GM12878 (cell line): Measurements from ENCODE around the gene CCR7. TPM values are rescaled to one million over a fixed set of nuclear protein-coding genes. Genes with fewer than 3 reads are reported as not detected.

Experiments used
- ATF7 ChIP-seq: fragments of 450-650 bp; IDR thresholded peaks from 2 replicates; pipeline ENCODE4 v1.6.1; 2016; ENCODE audit warnings: low read depth, mild to moderate bottlenecking
- CHD2 ChIP-seq: IDR thresholded peaks from 2 replicates; pipeline ENCODE4 v1.6.1; 2011; ENCODE audit warnings: low read depth, low read length, improper control_type of control experiment, borderline replicate concordance
- CREM ChIP-seq: IDR thresholded peaks from 2 replicates; pipeline ENCODE4 v1.6.1; 2014; ENCODE audit warnings: antibody characterized with exemption, low read depth
- EED ChIP-seq: sonication (generic); IDR thresholded peaks from 2 replicates; pipeline ENCODE4 v1.6.1; 2016; ENCODE audit warnings: antibody characterized with exemption, low read depth
- EP300 ChIP-seq, 2 experiments: fragments of 150-350 bp in 1 of 2; IDR thresholded peaks; 2 replicates each; pipeline ENCODE4 v1.6.1; 2011 to 2012; ENCODE audit warnings: low read depth in 2 of 2, low read length in 2 of 2, borderline replicate concordance in 1 of 2, improper control_type of control experiment in 1 of 2, inconsistent platforms in 1 of 2; ENCODE audit not compliant: control insufficient read depth in 1 of 2
- IKZF2 ChIP-seq, 2 experiments: fragments of 450-650 bp; IDR thresholded peaks; 2 replicates each; pipeline ENCODE4 v1.6.1; 2017; ENCODE audit warnings: mild to moderate bottlenecking in 2 of 2, moderate library complexity in 2 of 2
- MTA3 ChIP-seq: IDR thresholded peaks from 2 replicates; pipeline ENCODE4 v1.6.1; 2012; ENCODE audit warnings: low read length, inconsistent platforms, borderline replicate concordance
- NBN ChIP-seq: fragments of 450-650 bp; IDR thresholded peaks from 2 replicates; pipeline ENCODE4 v1.6.1; 2016
- POLR2A ChIP-seq: IDR thresholded peaks from 2 replicates; pipeline ENCODE4 v1.6.1; 2011; ENCODE audit warnings: low read depth, mild to moderate bottlenecking, low read length
- RBBP5 ChIP-seq: fragments of 200-600 bp; sonication (generic); conservative IDR thresholded peaks from 2 replicates; pipeline ENCODE4 v1.6.1; 2016
- SIX5 ChIP-seq: IDR thresholded peaks from 2 replicates; pipeline ENCODE4 v1.6.1; 2011; ENCODE audit warnings: mild to moderate bottlenecking, low read depth, low read length, moderate library complexity; ENCODE audit not compliant: severe bottlenecking
- SMAD5 ChIP-seq: IDR thresholded peaks from 2 replicates; pipeline ENCODE4 v1.6.1; 2016; ENCODE audit warnings: antibody characterized with exemption, low read depth
- SMARCA5 ChIP-seq: fragments of 450-650 bp; IDR thresholded peaks from 2 replicates; pipeline ENCODE4 v1.6.1; 2017; ENCODE audit warnings: mild to moderate bottlenecking
- SPI1 ChIP-seq: IDR thresholded peaks from 2 replicates; pipeline ENCODE4 v1.6.1; 2011; ENCODE audit warnings: low read depth, mild to moderate bottlenecking, low read length, moderate library complexity, borderline replicate concordance; ENCODE audit not compliant: insufficient read depth
- TBL1XR1 ChIP-seq: IDR thresholded peaks from 2 replicates; pipeline ENCODE4 v1.6.1; 2012; ENCODE audit warnings: low read depth, low read length, improper control_type of control experiment
- ZZZ3 ChIP-seq: IDR thresholded peaks from 2 replicates; pipeline ENCODE4 v1.6.1; 2011; ENCODE audit warnings: low read depth; ENCODE audit not compliant: control insufficient read depth, insufficient read length
- polyA plus RNA-seq, 11 experiments: library from polyadenylated mRNA; depleted of rRNA in 4 of 11; unstranded in 6 of 11; stranded (reverse) in 5 of 11; fragments of >200 nt; fragmentation: Nextera tagmentation in 4 of 11; fragmentation: Illumina TruSeq in 1 of 11; extraction: Ambion mirVana in 4 of 11; extraction: Trizol in 1 of 11; gene quantifications; 1 replicate in 1 of 11; 2 replicates in 10 of 11; pipeline versions ENCODE4 v1.2.1 to v1.2.3, GENCODE V29; 2011 to 2016; ENCODE audit warnings: inconsistent platforms in 2 of 11, missing spikeins in 2 of 11, low read depth in 1 of 11
- total RNA-seq, 4 experiments: library from RNA; depleted of rRNA in 3 of 4; stranded (reverse); fragments of >200 nt in 3 of 4; fragmentation: Illumina TruSeq in 1 of 4; extraction: Trizol in 1 of 4; gene quantifications; 2 replicates each; pipeline versions ENCODE4 v1.2.1 to v1.2.3, GENCODE V29; 2013 to 2021
- TF ChIP-seq, protein P1 (sequence below): fragments of 450-650 bp; formaldehyde crosslinking; IDR thresholded peaks from 2 replicates; pipeline ENCODE4 v1.5.0; 2022; ENCODE audit warnings: mild to moderate bottlenecking, missing genetic modification characterization
- TF ChIP-seq, protein P2 (sequence below): IDR thresholded peaks from 2 replicates; pipeline ENCODE4 v1.6.1; 2011; ENCODE audit warnings: mild to moderate bottlenecking, low read depth, low read length, moderate library complexity; ENCODE audit not compliant: insufficient replicate concordance
- TF ChIP-seq, protein P3 (sequence below): IDR thresholded peaks from 2 replicates; pipeline ENCODE4 v1.6.1; 2011; ENCODE audit warnings: borderline replicate concordance, low read depth, mild to moderate bottlenecking, moderate library complexity, low read length; ENCODE audit not compliant: insufficient read depth, poor library complexity, severe bottlenecking
- TF ChIP-seq, protein P4 (sequence below): fragments of 450-650 bp; IDR thresholded peaks from 2 replicates; pipeline ENCODE4 v1.6.1; 2017; ENCODE audit warnings: mild to moderate bottlenecking, moderate library complexity

CCR7 gene
- total and polyA plus RNA-seq, 10 of the 15 experiments (the other 5 are each of a cell fraction or from before 2014, with no cell fraction given) = 131 to 1,171 (median 260) TPM

DNA sequence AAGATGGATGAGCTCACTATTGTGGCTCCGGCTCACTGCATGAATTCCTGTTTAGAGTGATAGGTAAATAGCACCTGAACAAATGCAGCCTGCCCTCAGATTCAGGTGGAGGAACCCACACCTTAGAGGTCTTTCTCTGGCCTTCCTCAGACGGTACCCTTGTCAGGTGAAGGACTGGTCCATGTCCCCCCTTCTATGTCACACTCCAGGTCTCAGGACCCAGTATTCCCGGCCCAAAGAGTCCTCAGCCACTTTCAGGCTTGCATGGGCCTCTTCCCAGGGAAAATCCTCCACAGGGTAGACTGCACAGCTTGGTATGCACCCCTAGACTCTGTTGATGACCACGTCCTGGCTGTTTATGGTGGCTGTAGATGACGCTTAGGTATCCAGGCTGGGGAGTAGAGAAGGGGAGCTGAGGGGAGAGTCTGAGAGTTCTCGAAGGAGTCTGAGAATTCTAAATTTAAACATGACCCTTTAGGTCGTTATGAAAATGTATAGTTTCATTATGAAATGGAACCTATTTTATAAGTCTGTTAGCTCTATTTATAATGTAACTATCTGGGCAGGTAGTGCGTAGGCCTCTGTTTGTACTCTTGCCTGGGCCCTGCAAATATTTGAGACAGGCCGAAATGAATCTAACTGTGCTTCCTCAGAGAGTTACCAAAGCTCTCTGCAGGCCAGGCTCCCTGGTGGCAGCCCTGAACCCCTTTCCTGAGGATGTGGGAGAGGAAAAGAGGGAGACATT lies 32.5 kb upstream of the CCR7 start (continued):
- TF ChIP-seq, protein P1, sequence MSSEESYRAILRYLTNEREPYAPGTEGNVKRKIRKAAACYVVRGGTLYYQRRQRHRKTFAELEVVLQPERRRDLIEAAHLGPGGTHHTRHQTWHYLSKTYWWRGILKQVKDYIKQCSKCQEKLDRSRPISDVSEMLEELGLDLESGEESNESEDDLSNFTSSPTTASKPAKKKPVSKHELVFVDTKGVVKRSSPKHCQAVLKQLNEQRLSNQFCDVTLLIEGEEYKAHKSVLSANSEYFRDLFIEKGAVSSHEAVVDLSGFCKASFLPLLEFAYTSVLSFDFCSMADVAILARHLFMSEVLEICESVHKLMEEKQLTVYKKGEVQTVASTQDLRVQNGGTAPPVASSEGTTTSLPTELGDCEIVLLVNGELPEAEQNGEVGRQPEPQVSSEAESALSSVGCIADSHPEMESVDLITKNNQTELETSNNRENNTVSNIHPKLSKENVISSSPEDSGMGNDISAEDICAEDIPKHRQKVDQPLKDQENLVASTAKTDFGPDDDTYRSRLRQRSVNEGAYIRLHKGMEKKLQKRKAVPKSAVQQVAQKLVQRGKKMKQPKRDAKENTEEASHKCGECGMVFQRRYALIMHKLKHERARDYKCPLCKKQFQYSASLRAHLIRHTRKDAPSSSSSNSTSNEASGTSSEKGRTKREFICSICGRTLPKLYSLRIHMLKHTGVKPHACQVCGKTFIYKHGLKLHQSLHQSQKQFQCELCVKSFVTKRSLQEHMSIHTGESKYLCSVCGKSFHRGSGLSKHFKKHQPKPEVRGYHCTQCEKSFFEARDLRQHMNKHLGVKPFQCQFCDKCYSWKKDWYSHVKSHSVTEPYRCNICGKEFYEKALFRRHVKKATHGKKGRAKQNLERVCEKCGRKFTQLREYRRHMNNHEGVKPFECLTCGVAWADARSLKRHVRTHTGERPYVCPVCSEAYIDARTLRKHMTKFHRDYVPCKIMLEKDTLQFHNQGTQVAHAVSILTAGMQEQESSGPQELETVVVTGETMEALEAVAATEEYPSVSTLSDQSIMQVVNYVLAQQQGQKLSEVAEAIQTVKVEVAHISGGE = no peak
- TF ChIP-seq SIX5 (no peak), ZZZ3 (no peak), SPI1 (no peak), EP300 (IDR thresholded peaks at IDR 0.05; ENCODE audit: borderline replicate concordance in 1 of 2, control insufficient read depth in 1 of 2, low read depth in 2 of 2, low read length in 2 of 2) (peak in 1 of 2 experiments; percentile 66; a peak in 1 of 4 replicates), CREM (peak; percentile 86), RBBP5 (no peak), TBL1XR1 (peak; percentile 49; the same call in 1 of the 2 replicates), MTA3 (peak; percentile 62; the same call in 1 of the 2 replicates), CHD2 (no peak), SMAD5 (no peak), ATF7 (no peak), POLR2A (no peak), NBN (no peak), EED (peak; percentile 58), SMARCA5 (peak; percentile 22; the same call in 1 of the 2 replicates), IKZF2 (IDR thresholded peaks at IDR 0.05) (peak in 1 of 2 experiments; percentile 22; a peak in 2 of 4 replicates)
- TF ChIP-seq, protein P2, sequence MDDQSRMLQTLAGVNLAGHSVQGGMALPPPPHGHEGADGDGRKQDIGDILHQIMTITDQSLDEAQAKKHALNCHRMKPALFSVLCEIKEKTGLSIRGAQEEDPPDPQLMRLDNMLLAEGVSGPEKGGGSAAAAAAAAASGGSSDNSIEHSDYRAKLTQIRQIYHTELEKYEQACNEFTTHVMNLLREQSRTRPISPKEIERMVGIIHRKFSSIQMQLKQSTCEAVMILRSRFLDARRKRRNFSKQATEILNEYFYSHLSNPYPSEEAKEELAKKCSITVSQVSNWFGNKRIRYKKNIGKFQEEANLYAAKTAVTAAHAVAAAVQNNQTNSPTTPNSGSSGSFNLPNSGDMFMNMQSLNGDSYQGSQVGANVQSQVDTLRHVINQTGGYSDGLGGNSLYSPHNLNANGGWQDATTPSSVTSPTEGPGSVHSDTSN = no peak
- TF ChIP-seq, protein P3, sequence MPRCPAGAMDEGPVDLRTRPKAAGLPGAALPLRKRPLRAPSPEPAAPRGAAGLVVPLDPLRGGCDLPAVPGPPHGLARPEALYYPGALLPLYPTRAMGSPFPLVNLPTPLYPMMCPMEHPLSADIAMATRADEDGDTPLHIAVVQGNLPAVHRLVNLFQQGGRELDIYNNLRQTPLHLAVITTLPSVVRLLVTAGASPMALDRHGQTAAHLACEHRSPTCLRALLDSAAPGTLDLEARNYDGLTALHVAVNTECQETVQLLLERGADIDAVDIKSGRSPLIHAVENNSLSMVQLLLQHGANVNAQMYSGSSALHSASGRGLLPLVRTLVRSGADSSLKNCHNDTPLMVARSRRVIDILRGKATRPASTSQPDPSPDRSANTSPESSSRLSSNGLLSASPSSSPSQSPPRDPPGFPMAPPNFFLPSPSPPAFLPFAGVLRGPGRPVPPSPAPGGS = peak; percentile 18
- TF ChIP-seq, protein P4, sequence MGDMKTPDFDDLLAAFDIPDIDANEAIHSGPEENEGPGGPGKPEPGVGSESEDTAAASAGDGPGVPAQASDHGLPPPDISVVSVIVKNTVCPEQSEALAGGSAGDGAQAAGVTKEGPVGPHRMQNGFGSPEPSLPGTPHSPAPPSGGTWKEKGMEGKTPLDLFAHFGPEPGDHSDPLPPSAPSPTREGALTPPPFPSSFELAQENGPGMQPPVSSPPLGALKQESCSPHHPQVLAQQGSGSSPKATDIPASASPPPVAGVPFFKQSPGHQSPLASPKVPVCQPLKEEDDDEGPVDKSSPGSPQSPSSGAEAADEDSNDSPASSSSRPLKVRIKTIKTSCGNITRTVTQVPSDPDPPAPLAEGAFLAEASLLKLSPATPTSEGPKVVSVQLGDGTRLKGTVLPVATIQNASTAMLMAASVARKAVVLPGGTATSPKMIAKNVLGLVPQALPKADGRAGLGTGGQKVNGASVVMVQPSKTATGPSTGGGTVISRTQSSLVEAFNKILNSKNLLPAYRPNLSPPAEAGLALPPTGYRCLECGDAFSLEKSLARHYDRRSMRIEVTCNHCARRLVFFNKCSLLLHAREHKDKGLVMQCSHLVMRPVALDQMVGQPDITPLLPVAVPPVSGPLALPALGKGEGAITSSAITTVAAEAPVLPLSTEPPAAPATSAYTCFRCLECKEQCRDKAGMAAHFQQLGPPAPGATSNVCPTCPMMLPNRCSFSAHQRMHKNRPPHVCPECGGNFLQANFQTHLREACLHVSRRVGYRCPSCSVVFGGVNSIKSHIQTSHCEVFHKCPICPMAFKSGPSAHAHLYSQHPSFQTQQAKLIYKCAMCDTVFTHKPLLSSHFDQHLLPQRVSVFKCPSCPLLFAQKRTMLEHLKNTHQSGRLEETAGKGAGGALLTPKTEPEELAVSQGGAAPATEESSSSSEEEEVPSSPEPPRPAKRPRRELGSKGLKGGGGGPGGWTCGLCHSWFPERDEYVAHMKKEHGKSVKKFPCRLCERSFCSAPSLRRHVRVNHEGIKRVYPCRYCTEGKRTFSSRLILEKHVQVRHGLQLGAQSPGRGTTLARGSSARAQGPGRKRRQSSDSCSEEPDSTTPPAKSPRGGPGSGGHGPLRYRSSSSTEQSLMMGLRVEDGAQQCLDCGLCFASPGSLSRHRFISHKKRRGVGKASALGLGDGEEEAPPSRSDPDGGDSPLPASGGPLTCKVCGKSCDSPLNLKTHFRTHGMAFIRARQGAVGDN = peak; percentile 39; the same call in 1 of the 2 replicates
